ENCODE data around the gene C2orf49.

C2orf49 gene

GRCh38 chr2:105398336-105399206 is 61.2 kb downstream of the C2orf49 start, which contains the start of gene FHL2:
FHL2 (minus strand) TSS chr2:105399051; CDS start chr2:105386516, 12,535 bp downstream.
- DNase-seq: peak in 32 of 58 donors; percentile 3 to 78 (median 24)

All from anterior cingulate cortex (tissue), 58 donors.